NCI-H1694 treated with DMSO at 0.1 percent for 48 hours (cell line): ENCODE measurements around the gene ERBB2.

Source experiments
- DNase-seq: peaks from one replicate; lab custom pipeline; 2025; lab: John Stamatoyannopoulos, UW

ERBB2 gene

DNA sequence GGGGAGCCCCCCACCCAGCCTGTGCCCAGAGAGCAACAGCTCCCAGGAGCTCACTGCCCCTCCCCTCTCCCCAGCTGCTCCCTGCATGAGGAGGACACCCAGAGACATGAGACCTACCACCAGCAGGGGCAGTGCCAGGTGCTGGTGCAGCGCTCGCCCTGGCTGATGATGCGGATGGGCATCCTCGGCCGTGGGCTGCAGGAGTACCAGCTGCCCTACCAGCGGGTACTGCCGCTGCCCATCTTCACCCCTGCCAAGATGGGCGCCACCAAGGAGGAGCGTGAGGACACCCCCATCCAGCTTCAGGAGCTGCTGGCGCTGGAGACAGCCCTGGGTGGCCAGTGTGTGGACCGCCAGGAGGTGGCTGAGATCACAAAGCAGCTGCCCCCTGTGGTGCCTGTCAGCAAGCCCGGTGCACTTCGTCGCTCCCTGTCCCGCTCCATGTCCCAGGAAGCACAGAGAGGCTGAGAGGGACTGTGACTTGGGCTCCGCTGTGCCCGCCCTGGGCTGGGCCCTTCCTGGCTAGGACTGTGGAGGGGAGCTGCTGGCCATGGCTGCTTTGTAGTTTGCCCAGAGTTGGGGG, 34.1 kb upstream of the ERBB2 start:
- DNase-seq = peak; percentile 4

- no peak for DNase-seq
Observed at GRCh38 chr17:39666231-39666600, 33.6 kb upstream of the ERBB2 start.

- DNase-seq = no peak
Observed at GRCh38 chr17:39666601-39667261, 33.1 kb upstream of the ERBB2 start.

DNA sequence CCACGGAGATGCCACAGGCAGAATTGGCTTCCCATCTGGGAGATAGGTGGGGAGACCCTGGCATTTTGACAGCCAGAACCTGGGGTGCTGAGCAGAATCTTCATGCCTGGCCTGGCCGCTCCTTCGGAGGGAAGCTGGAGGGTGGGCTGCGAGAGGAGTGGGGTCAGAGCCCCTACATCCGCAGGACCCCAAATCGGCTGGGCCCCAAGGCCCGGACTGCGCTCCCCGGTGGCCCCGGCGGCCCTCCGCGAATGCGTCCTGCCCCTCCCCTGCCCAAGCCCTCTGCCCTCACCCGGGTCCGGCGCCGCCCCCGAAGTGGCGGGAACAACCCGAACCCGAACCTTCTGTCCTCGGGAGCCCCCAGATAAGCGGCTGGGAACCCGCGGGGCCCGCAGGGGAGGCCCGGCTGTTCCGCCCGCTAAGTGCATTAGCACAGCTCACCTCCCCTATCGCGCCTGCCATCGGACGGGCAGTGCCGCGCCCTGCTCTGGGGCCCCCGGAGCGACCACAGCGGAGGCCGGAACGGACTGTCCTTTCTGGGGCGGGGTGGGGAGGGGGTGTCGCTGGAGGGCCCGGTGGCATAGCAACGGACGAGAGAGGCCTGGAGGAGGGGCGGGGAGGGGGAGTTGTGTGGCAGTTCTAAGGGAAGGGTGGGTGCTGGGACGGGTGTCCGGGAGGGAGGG, 32.5 kb upstream of the ERBB2 start:
- DNase-seq = no peak

DNA sequence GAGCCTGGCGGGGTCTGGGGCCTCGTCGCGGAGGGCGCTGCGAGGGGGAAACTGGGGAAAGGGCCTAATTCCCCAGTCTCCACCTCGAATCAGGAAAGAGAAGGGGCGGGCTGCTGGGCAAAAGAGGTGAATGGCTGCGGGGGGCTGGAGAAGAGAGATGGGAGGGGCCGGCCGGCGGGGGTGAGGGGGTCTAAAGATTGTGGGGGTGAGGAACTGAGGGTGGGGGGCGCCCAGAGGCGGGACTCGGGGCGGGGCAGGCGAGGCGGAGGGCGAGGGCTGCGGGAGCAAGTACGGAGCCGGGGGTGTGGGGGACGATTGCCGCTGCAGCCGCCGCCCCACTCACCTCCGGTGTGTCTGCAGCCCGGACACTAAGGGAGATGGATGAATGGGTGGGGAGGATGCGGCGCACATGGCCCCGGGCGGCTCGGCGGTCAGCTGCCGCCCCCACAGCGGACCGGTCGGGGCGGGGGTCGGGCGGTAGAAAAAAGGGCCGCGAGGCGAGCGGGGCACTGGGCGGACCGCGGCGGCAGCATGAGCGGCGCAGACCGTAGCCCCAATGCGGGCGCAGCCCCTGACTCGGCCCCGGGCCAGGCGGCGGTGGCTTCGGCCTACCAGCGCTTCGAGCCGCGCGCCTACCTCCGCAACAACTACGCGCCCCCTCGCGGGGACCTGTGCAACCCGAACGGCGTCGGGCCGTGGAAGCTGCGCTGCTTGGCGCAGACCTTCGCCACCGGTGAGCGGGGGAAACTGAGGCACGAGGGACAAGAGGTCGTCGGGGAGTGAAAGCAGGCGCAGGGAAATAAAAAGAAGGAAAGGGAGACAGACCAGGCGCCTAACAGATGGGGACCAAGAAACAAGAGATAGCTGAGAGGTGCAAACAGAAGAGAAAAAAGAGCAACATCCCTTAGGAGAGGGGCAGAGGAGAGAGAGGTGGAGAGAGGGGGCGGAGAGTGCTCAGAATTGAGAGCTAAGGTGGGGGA, 31.6 kb upstream of the ERBB2 start, which contains the start of gene PNMT:
Gene PNMT (plus strand): TSS at position 509 of the 980 bp plus-strand sequence. CDS start 23 bp downstream, at position 532.
- DNase-seq = peak; percentile 22

DNA sequence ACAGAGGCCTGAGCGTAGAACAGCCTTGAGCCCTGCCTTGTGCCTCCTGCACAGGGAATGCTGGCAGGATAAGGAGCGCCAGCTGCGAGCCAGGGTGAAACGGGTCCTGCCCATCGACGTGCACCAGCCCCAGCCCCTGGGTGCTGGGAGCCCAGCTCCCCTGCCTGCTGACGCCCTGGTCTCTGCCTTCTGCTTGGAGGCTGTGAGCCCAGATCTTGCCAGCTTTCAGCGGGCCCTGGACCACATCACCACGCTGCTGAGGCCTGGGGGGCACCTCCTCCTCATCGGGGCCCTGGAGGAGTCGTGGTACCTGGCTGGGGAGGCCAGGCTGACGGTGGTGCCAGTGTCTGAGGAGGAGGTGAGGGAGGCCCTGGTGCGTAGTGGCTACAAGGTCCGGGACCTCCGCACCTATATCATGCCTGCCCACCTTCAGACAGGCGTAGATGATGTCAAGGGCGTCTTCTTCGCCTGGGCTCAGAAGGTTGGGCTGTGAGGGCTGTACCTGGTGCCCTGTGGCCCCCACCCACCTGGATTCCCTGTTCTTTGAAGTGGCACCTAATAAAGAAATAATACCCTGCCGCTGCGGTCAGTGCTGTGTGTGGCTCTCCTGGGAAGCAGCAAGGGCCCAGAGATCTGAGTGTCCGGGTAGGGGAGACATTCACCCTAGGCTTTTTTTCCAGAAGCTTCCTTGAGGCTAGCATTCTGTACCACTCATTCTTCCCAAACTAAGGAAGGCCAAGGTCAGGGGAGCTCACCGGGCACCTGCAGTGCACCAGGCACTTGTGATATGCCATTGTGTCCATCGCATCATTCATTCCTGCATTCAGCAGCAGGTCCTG, 29.7 kb upstream of the ERBB2 start:
- no peak for DNase-seq

GRCh38 chr17:39670746-39671145, 29.1 kb upstream of the ERBB2 start:
- no peak for DNase-seq

DNA sequence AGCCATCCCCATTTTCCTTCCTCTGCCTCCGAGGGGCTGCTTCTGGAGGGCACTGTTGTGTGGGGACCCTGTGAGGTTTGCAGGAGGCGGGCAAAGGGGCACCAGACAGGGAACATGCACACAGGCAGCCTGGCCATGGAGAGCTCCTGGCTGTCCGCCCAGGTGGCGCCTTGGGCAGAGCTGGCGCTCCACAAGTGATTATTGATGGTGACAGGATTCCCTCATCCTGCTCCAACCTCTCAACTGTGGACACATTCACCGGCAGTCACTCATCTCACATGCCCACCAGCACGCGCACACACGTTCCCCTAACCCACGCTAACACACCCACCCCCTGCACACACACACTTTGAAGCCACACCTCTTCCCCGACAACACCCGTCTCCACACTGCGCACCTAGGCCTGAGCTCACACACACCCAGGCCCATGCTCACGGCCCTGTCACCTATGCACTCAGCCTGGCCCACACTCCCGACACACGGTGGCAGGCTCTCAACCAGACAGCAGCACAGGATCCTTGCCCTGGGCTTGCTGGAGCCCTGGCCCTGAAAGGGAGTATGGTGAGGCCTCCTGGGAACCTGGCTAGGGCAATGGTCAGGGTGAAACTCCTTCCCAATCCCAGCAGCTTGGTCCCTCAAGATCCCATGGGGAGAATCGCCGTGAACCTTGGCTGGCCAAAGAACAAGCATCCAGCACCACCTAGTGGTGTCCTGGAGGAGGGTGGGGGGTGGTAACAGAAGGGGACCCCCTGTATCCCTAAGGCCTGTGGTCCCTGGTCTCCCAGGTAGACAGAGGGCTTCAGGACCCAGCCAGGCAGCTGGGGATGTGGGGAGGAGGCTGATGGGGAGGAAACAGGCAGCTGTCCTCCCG, 28.0 kb upstream of the ERBB2 start:
- DNase-seq = peak; percentile 6

- DNase-seq = no peak
Observed at GRCh38 chr17:39672522-39673334, 27.1 kb upstream of the ERBB2 start.

- no peak for DNase-seq
Observed at GRCh38 chr17:39673335-39674081, 26.4 kb upstream of the ERBB2 start.

DNA sequence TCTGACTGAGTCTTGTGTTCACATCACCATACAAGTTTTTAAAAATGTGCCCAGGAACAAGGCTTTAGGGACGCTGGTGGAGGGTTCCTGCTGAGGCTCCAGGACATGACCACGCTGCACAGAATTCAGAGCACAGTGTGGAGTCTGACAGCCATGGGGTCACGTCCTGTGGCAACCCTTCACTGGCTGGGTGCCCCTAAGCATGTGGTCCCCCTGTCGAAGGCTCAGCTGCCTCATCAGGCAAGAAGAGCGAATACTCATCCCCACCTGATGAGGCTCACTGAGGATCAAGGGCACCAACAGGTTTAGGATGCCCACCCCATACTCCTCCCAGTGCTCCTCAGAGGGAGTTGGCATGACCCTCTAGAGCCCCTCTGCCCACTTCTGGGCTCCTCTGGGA, 25.7 kb upstream of the ERBB2 start:
- no peak for DNase-seq

GRCh38 chr17:39674702-39675389, 25.0 kb upstream of the ERBB2 start:
- DNase-seq = no peak

- DNase-seq = no peak
Observed at GRCh38 chr17:39675390-39676082, 24.3 kb upstream of the ERBB2 start.

GRCh38 chr17:39676198-39676819, 23.6 kb upstream of the ERBB2 start:
- no peak for DNase-seq

- no peak for DNase-seq
Observed at GRCh38 chr17:39677072-39677471, 22.8 kb upstream of the ERBB2 start.

GRCh38 chr17:39677542-39678339, 22.1 kb upstream of the ERBB2 start:
- no peak for DNase-seq
